K562 (cell line): ENCODE data around the gene TESK1. TPM values are rescaled to one million over a fixed set of nuclear protein-coding genes. Genes with fewer than 3 reads are reported as not detected.

Experiments used
- ATAC-seq: fragments of 200-7000 bp; cut with Tn5 transposase; 3 replicates; pipeline ENCODE4 v1.9.1; 2020; ENCODE audit warnings: moderate library complexity
- BruUV-seq: library from RNA; stranded (reverse); fragments of 400-500 nt; replicated peaks from 2 replicates; lab custom pipeline; 2021; lab: Mats Ljungman, UMichigan
- CTCF ChIA-PET: fragments of 300-600 bp; formaldehyde crosslinking; extraction: SDS; loops from one replicate; lab custom pipeline; 2021; ENCODE audit warnings: low intra/inter-chr PET ratio; lab: Yijun Ruan, JAX
- POLR2A ChIA-PET: fragments of 300-600, 350-650 bp; sonication (Branson Sonifier 250); formaldehyde crosslinking; extraction: SDS; loops from one replicate; lab custom pipeline; 2021; ENCODE audit warnings: antibody characterized with exemption, inconsistent platforms; lab: Yijun Ruan, JAX
- DNase-seq, 4 experiments: peaks; one replicate each; pipeline versions ENCODE4 v3.0.0 to v3.0.0-alpha.2; 2011 to 2018; ENCODE audit warnings: low spot score in 3 of 4, mixed read lengths in 3 of 4; ENCODE audit errors: extremely low read depth in 1 of 4
- FAIRE-seq: peaks from 2 replicates; lab custom pipeline; 2011; peaks lifted over from hg19 to GRCh38; lab: Jason Lieb, UNC
- H2AFZ ChIP-seq: 2 replicates; pipeline ENCODE4 v1.6.0; 2011; ENCODE audit warnings: low read depth, low read length, control low read depth, inconsistent platforms
- H3K27ac ChIP-seq: fragments of 200-600 bp; 3 replicates; pipeline ENCODE4 v1.8.0; 2011; ENCODE audit warnings: low read depth, mild to moderate bottlenecking, control low read depth, inconsistent platforms, low read length, moderate library complexity, mixed read lengths; ENCODE audit errors: extremely low read depth
- H3K27me3 ChIP-seq, 2 experiments: fragments of 300-600 bp in 1 of 2; 2 replicates in 1 of 2; 3 replicates in 1 of 2; pipeline versions ENCODE4 v1.6.0 to v1.8.0; 2011; ENCODE audit warnings: inconsistent platforms in 2 of 2, low read length in 2 of 2, mild to moderate bottlenecking in 1 of 2, mixed read lengths in 1 of 2, moderate library complexity in 1 of 2; ENCODE audit not compliant: control insufficient read depth in 2 of 2, insufficient read depth in 2 of 2
- H3K36me3 ChIP-seq: fragments of 300-600 bp; 3 replicates; pipeline ENCODE4 v1.8.0; 2011; ENCODE audit warnings: mild to moderate bottlenecking, low read length, inconsistent platforms; ENCODE audit not compliant: control insufficient read depth, insufficient read depth
- H3K4me1 ChIP-seq, 2 experiments: fragments of 200-600 bp in 1 of 2; replicated peaks in 1 of 2; 2 replicates in 1 of 2; 3 replicates in 1 of 2; pipeline versions ENCODE4 v1.5.1 to v1.8.0; 2011; ENCODE audit warnings: inconsistent platforms in 2 of 2, low read length in 2 of 2, mild to moderate bottlenecking in 1 of 2, mixed read lengths in 1 of 2, moderate library complexity in 1 of 2; ENCODE audit not compliant: control insufficient read depth in 2 of 2, insufficient read depth in 2 of 2
- H3K4me2 ChIP-seq: 2 replicates; pipeline ENCODE4 v1.6.1; 2011; ENCODE audit warnings: low read length, control low read depth, inconsistent platforms, mixed read lengths; ENCODE audit not compliant: insufficient read depth
- H3K4me3 ChIP-seq: fragments of 200-600 bp; sonication (generic), shearing (Covaris generic); 2 replicates; pipeline ENCODE4 v1.5.1; 2016; ENCODE audit warnings: control low read depth, inconsistent platforms
- H3K79me2 ChIP-seq: fragments of 200-600 bp; 3 replicates; pipeline ENCODE4 v1.8.0; 2011; ENCODE audit warnings: low read length, inconsistent platforms; ENCODE audit not compliant: control insufficient read depth, insufficient read depth
- H3K9ac ChIP-seq, 2 experiments: 2 replicates each; pipeline versions ENCODE4 v1.6.0 to v1.6.1; 2011; ENCODE audit warnings: low read depth in 2 of 2, low read length in 2 of 2, control low read depth in 1 of 2, inconsistent platforms in 1 of 2, mild to moderate bottlenecking in 1 of 2, mixed read lengths in 1 of 2; ENCODE audit not compliant: insufficient read depth in 1 of 2
- H3K9me1 ChIP-seq: one replicate; pipeline ENCODE4 v1.6.0; 2011; ENCODE audit warnings: inconsistent platforms, mild to moderate bottlenecking, low read length, moderate library complexity; ENCODE audit not compliant: control insufficient read depth, insufficient read depth
- H3K9me3 ChIP-seq: replicated peaks from 2 replicates; pipeline ENCODE4 v1.5.1; 2011; ENCODE audit warnings: low read depth, low read length, inconsistent platforms; ENCODE audit not compliant: control insufficient read depth, insufficient read depth
- H4K20me1 ChIP-seq: replicated peaks from 2 replicates; pipeline ENCODE4 v1.6.1; 2011; ENCODE audit warnings: low read length, inconsistent platforms, mixed read lengths; ENCODE audit not compliant: control insufficient read depth, insufficient read depth
- CEBPZ ChIP-seq: fragments of 150-350 bp; IDR thresholded peaks from 2 replicates; pipeline ENCODE4 v1.6.1; 2014; ENCODE audit warnings: low read depth, mild to moderate bottlenecking, low read length, borderline replicate concordance
- CXXC5 ChIP-seq: fragments of 250-450 bp; sonication (Bioruptor Pico); IDR thresholded peaks from 2 replicates; pipeline ENCODE4 v1.8.0; 2022; ENCODE audit warnings: inconsistent platforms, mild to moderate bottlenecking, moderate library complexity
- ELK1 ChIP-seq: sonication (generic); formaldehyde crosslinking; IDR thresholded peaks from 2 replicates; pipeline ENCODE4 v1.8.1; 2022; ENCODE audit warnings: missing genetic modification reagents
- HDAC1 ChIP-seq, 2 experiments: fragments of 450-650 bp; IDR thresholded peaks; 2 replicates each; pipeline ENCODE4 v1.6.1; 2016 to 2017; ENCODE audit warnings: inconsistent platforms in 1 of 2, mild to moderate bottlenecking in 1 of 2, moderate library complexity in 1 of 2
- HNRNPH1 ChIP-seq: fragments of 200-400 bp; formaldehyde crosslinking; optimal IDR thresholded peaks from 2 replicates; pipeline ENCODE3; 2017; ENCODE audit warnings: low read depth, mild to moderate bottlenecking, low read length, moderate library complexity
- MAZ ChIP-seq, 2 experiments: fragments of 450-650 bp in 1 of 2; sonication (generic) in 1 of 2; formaldehyde crosslinking; IDR thresholded peaks in 1 of 2; conservative IDR thresholded peaks in 1 of 2; 2 replicates each; pipeline versions ENCODE4 v1.4.0 to v1.5.0; 2020; ENCODE audit warnings: mild to moderate bottlenecking in 1 of 2, missing genetic modification reagents in 1 of 2
- MXD1 ChIP-seq: fragments of 250-450 bp; sonication (Bioruptor Pico); IDR thresholded peaks from 2 replicates; pipeline ENCODE4 v1.8.0; 2021; ENCODE audit warnings: borderline replicate concordance, mild to moderate bottlenecking, moderate library complexity; ENCODE audit not compliant: poor library complexity, severe bottlenecking
- NFYB ChIP-seq: IDR thresholded peaks from 2 replicates; pipeline ENCODE4 v1.6.1; 2011; ENCODE audit warnings: mild to moderate bottlenecking, moderate library complexity; ENCODE audit not compliant: insufficient read length; ENCODE audit errors: extremely low read depth
- POLR2A ChIP-seq: fragments of 450-650 bp; conservative IDR thresholded peaks from 2 replicates; pipeline ENCODE4 v1.6.1; 2016
- POLR2H ChIP-seq: IDR thresholded peaks from 2 replicates; pipeline ENCODE4 v1.6.1; 2016; ENCODE audit warnings: missing genetic modification characterization, low read depth, mild to moderate bottlenecking, control low read depth, missing compliant biosample characterization, moderate library complexity
- SRSF9 ChIP-seq: fragments of 200-400 bp; formaldehyde crosslinking; IDR thresholded peaks from 2 replicates; pipeline ENCODE4 v1.6.1; 2017; ENCODE audit warnings: low read depth, low read length, borderline replicate concordance
- ZFX ChIP-seq: sonication (generic); formaldehyde crosslinking; IDR thresholded peaks from 2 replicates; pipeline ENCODE4 v1.8.0; 2022; ENCODE audit warnings: mild to moderate bottlenecking, missing genetic modification reagents, moderate library complexity
- ZNF316 ChIP-seq: fragments of 450-650 bp; IDR thresholded peaks from 2 replicates; pipeline ENCODE4 v1.6.1; 2016
- ZNF395 ChIP-seq: fragments of 200-800 bp; sonication (Bioruptor generic); IDR thresholded peaks from 2 replicates; pipeline ENCODE4 v1.6.1; 2017; ENCODE audit warnings: missing genetic modification characterization, missing compliant biosample characterization
- WGBS: fragments of 100-300 bp; shearing (Covaris generic); methylation state at CpG from one replicate; pipeline ENCODE4 v1.1.6; 2016; ENCODE audit warnings: low coverage, mixed read lengths; ENCODE audit not compliant: insufficient coverage; ENCODE audit errors: missing lambda C conversion rate; 5-methylcytosine and 5-hydroxymethylcytosine counted together
- in situ Hi-C: fragments of 300-500 bp; cut with MboI; formaldehyde crosslinking; loops from 4 replicates; pipeline ENCODE4 v1.15.0; 2018; ENCODE audit warnings: inconsistent platforms, mixed read lengths
- intact Hi-C: fragments of 100-400 bp; cut with micrococcal nuclease; formaldehyde crosslinking; loops from 2 replicates; pipeline ENCODE4 v1.14.2; 2022
- polyA plus RNA-seq, 8 experiments: library from polyadenylated mRNA; depleted of rRNA in 4 of 8; stranded (reverse) in 5 of 8; unstranded in 3 of 8; fragments of >200 nt; fragmentation: Nextera tagmentation in 2 of 8; fragmentation: Illumina TruSeq in 1 of 8; extraction: Ambion mirVana in 2 of 8; extraction: Trizol in 1 of 8; gene quantifications; 2 replicates each; pipeline versions ENCODE4 v1.2.1 to v1.2.3, GENCODE V29; 2011 to 2014; ENCODE audit warnings: inconsistent platforms in 1 of 8, missing spikeins in 1 of 8
- total RNA-seq, 7 experiments: library from RNA; depleted of rRNA in 6 of 7; stranded (reverse); fragments of >200 nt in 6 of 7; fragmentation: Illumina TruSeq in 2 of 7; extraction: Trizol in 2 of 7; gene quantifications; 2 replicates each; pipeline versions ENCODE4 v1.2.1 to v1.2.3, GENCODE V29; 2011 to 2021; ENCODE audit warnings: low replicate concordance in 1 of 7

The TESK1 gene
- total and polyA plus RNA-seq, 9 of the 15 experiments (the other 6 are each of a cell fraction or from before 2014, with no cell fraction given): 0.07 to 10.4 (median 4.1) TPM

- Histone ChIP-seq H3K9me1 (no peaks in the 10 kb centered on the region), H3K79me2 (peaks cover 10% of the 10 kb centered on the region), H2AFZ (peak within 1 kb of the TSS; percentile 99), H3K36me3 (peaks cover 34% of the 10 kb centered on the region; the same call in 2 of the 3 replicates), H3K27me3 (no peaks in the 10 kb centered on the region), H3K27ac (peak within 1 kb of the TSS; percentile 98), H3K4me3 (peak within 1 kb of the TSS; percentile 89), H4K20me1 (no peaks in the 10 kb centered on the region), H3K4me1 (peaks cover 14 to 27% of the 10 kb centered on the region in 2 experiments; a peak in 4 of 5 replicates), H3K9me3 (no peaks in the 10 kb centered on the region), H3K9ac (peak within 1 kb of the TSS; percentile 86 to 96), H3K4me2 (peak within 1 kb of the TSS; percentile 96)
- CTCF ChIA-PET: no interaction called here
- POLR2A ChIA-PET: interaction anchor here (0.6 to 2.6 kb wide), 15 partner anchors 8 to 543 kb away, joined by 3 to 14 read pairs (median 4); partner anchors contain the start of genes ATOSB, CREB3 and TLN1
- peak; percentile 81 for ATAC-seq
- in situ Hi-C loops: no loop called here
- WGBS: 0% methylated on average over 8 of the region's 67 CpGs
- FAIRE-seq: no peak
- intact Hi-C loops: loop anchor here (5.0 kb wide), 1 partner anchor 39 kb away; no protein-coding TSS in a partner anchor
- BruUV-seq: TSS peak; percentile 71
- DNase-seq: peak; percentile 78 to 97 (median 96)
- TF ChIP-seq CEBPZ: no peak
- TF ChIP-seq HDAC1 (IDR thresholded peaks at IDR 0.05): peak in 1 of 2 experiments; percentile 53; a peak in 1 of 4 replicates
- TF ChIP-seq CXXC5: peak; percentile 36; the same call in 1 of the 2 replicates
- peak; percentile 82 for TF ChIP-seq ZFX
- TF ChIP-seq NFYB: no peak
- TF ChIP-seq POLR2H (tag): no peak; the same call in 1 of the 2 replicates
- peak; percentile 70 for TF ChIP-seq POLR2A
- TF ChIP-seq HNRNPH1: no peak
- peak; percentile 29 to 67; a peak in 2 of 4 replicates for TF ChIP-seq MAZ (CRISPR knock-in tag; conservative IDR thresholded peaks at IDR 0.05 in 1 of 2, IDR thresholded peaks at IDR 0.05 in 1 of 2)
- TF ChIP-seq ZNF395: no peak
- TF ChIP-seq MXD1: no peak
- TF ChIP-seq ZNF316: no peak
- TF ChIP-seq SRSF9: no peak
- TF ChIP-seq ELK1 (CRISPR knock-in tag): no peak
These were observed 53.3 kb downstream of the TESK1 start, which contains the start of gene CCDC107 for GRCh38 chr9:35658137-35658967. Gene CCDC107 (plus strand): TSS chr9:35658292. CDS start chr9:35658380, 88 bp downstream.
